IMR-90 (cell line): ENCODE data around the gene SLC6A13.
"Not testable (repeated sequence)": the region's sequence is repeated elsewhere in the genome, so short reads cannot be mapped to it uniquely, and the experiment has no call there.

Experiments
- BHLHE40 ChIP-seq: fragments of 150-350 bp; IDR thresholded peaks from 2 replicates; pipeline ENCODE4 v1.6.1; 2016; ENCODE audit warnings: mild to moderate bottlenecking, low read depth, low read length
- CEBPB ChIP-seq: IDR thresholded peaks from 2 replicates; pipeline ENCODE4 v1.6.1; 2012; ENCODE audit warnings: low read depth, low read length, improper control_type of control experiment
- CHD1 ChIP-seq: IDR thresholded peaks from 2 replicates; pipeline ENCODE4 v1.6.1; 2012; ENCODE audit warnings: low read depth, low read length, improper control_type of control experiment
- CTCF ChIP-seq: conservative IDR thresholded peaks from 2 replicates; pipeline ENCODE4 v1.5.1; 2012; ENCODE audit warnings: mild to moderate bottlenecking, low read depth, low read length, improper control_type of control experiment
- ELK1 ChIP-seq: fragments of 150-350 bp; IDR thresholded peaks from 2 replicates; pipeline ENCODE4 v1.6.1; 2016; ENCODE audit warnings: low read depth, mild to moderate bottlenecking, low read length, moderate library complexity, borderline replicate concordance
- MAFK ChIP-seq: IDR thresholded peaks from 2 replicates; pipeline ENCODE4 v1.6.1; 2012; ENCODE audit warnings: low read depth, low read length, improper control_type of control experiment
- NFE2L2 ChIP-seq: fragments of 150-350 bp; IDR thresholded peaks from 2 replicates; pipeline ENCODE4 v1.6.1; 2016; ENCODE audit warnings: low read depth, mild to moderate bottlenecking, low read length
- POLR2A ChIP-seq: IDR thresholded peaks from 2 replicates; pipeline ENCODE4 v1.6.1; 2012; ENCODE audit warnings: mild to moderate bottlenecking, low read depth, low read length
- RAD21 ChIP-seq: IDR thresholded peaks from 2 replicates; pipeline ENCODE4 v1.6.1; 2012; ENCODE audit warnings: low read length, improper control_type of control experiment
- RCOR1 ChIP-seq: IDR thresholded peaks from 2 replicates; pipeline ENCODE4 v1.6.1; 2012; ENCODE audit warnings: mild to moderate bottlenecking, low read length, improper control_type of control experiment; ENCODE audit not compliant: insufficient replicate concordance
- RFX5 ChIP-seq: IDR thresholded peaks from 2 replicates; pipeline ENCODE4 v1.8.0; 2012; ENCODE audit warnings: low read depth, mild to moderate bottlenecking, low read length, moderate library complexity
- SMC3 ChIP-seq: fragments of 150-350 bp; IDR thresholded peaks from 2 replicates; pipeline ENCODE4 v1.6.1; 2016; ENCODE audit warnings: low read depth, mild to moderate bottlenecking, antibody characterized with exemption, low read length, moderate library complexity
- TF ChIP-seq, protein P1 (sequence below): fragments of 150-350 bp; IDR thresholded peaks from 2 replicates; pipeline ENCODE4 v1.6.1; 2017; ENCODE audit warnings: mild to moderate bottlenecking, antibody characterized with exemption, low read length, low read depth

DNA sequence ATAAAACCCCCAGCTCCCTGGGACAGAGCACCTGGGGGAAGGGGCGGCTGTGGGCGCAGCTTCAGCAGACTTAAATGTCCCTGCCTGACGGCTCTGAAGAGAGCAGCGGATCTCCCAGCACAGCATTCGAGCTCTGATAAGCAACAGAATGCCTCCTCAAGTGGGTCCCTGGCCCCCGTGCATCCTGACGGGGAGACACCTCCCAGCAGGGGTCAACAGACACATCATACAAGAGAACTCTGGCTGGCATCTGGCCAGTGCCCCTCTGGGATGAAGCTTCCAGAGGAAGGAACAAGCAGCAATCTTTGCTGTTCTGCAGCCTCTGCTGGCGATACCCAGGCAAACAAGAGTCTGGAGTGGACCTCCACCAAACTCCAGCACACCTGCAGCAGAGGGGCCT, 35.4 kb upstream of the SLC6A13 start:
- TF ChIP-seq MAFK, CTCF, BHLHE40, CEBPB, RFX5, POLR2A, ELK1, CHD1, RAD21, SMC3, RCOR1, NFE2L2: not testable (repeated sequence)
- TF ChIP-seq, protein P1, sequence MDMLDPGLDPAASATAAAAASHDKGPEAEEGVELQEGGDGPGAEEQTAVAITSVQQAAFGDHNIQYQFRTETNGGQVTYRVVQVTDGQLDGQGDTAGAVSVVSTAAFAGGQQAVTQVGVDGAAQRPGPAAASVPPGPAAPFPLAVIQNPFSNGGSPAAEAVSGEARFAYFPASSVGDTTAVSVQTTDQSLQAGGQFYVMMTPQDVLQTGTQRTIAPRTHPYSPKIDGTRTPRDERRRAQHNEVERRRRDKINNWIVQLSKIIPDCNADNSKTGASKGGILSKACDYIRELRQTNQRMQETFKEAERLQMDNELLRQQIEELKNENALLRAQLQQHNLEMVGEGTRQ: not testable (repeated sequence)
